ENCODE measurements around the gene CST5. TPM values are rescaled to one million over a fixed set of nuclear protein-coding genes. Genes with fewer than 3 reads are reported as not detected.

Gene CST5
- total RNA-seq, 1 experiment from 2014 or later, result not detected

GRCh38 chr20:23841693-23842092 lies 37.9 kb downstream of the CST5 start:
- H3K36me3 ChIP-seq (ENCODE audit: control insufficient read depth in 1 of 2, insufficient read depth in 2 of 2, low read length in 2 of 2), result no peaks in the 10 kb centered on the region
- H2AFZ ChIP-seq (ENCODE audit: low read depth, low read length, poor library complexity, severe bottlenecking), result no peak overlapping the region
- ChIA-PET CTCF (no interaction called here), POLR2A (no interaction called here), RAD21 (ENCODE audit: low non-redundant PET in 1 of 2, low total read pairs in 2 of 2, uncharacterized antibody in 2 of 2, unreplicated experiment in 2 of 2) (no interaction called here)
- no peak overlapping the region for H3K4me3 ChIP-seq (replicated peaks in 1 of 2; ENCODE audit: low read depth in 1 of 2, low read length in 2 of 2)
- H3K27me3 ChIP-seq (ENCODE audit: insufficient read depth, low read length), result peaks cover 4% of the 10 kb centered on the region
- H3K9me3 ChIP-seq (ENCODE audit: control insufficient read depth in 1 of 2, insufficient read depth in 1 of 2, low read depth in 1 of 2, low read length in 2 of 2), result no peaks in the 10 kb centered on the region
- DNase-seq (ENCODE audit: low read depth, low spot score), result no peak
- no peak overlapping the region for H3K4me2 ChIP-seq (ENCODE audit: low read length)
- H4K20me1 ChIP-seq (ENCODE audit: insufficient read depth), result no peaks in the 10 kb centered on the region; the same call in 1 of the 2 replicates
- no peaks in the 10 kb centered on the region for H3K79me2 ChIP-seq (ENCODE audit: insufficient read depth, low read length)
- no peaks in the 10 kb centered on the region for H3K9me2 ChIP-seq (ENCODE audit: insufficient read depth)
- H3K9ac ChIP-seq (ENCODE audit: low read length), result no peak overlapping the region
- no peak overlapping the region for H3K27ac ChIP-seq (ENCODE audit: low read depth, low read length)
- ATAC-seq, result no peak
- TF ChIP-seq SRF (IDR thresholded peaks at IDR 0.05; ENCODE audit: low read depth) (no peak), RAD21 (IDR thresholded peaks at IDR 0.05; ENCODE audit: low read depth) (no peak), CEBPB (IDR thresholded peaks at IDR 0.05; ENCODE audit: low read depth) (no peak), POLR2A (IDR thresholded peaks at IDR 0.05; ENCODE audit: borderline replicate concordance, extremely low read depth, insufficient read depth, insufficient read length) (no peak), JUND (IDR thresholded peaks at IDR 0.05) (no peak), ELF1 (IDR thresholded peaks at IDR 0.05; ENCODE audit: borderline replicate concordance, low read depth) (no peak), MAX (IDR thresholded peaks at IDR 0.05) (no peak), SIN3A (IDR thresholded peaks at IDR 0.05; ENCODE audit: low read depth) (no peak), YY1 (IDR thresholded peaks at IDR 0.05; ENCODE audit: extremely low read depth, insufficient replicate concordance, low read depth, low read length) (no peak), EZH2phosphoT487 (IDR thresholded peaks at IDR 0.05; ENCODE audit: borderline replicate concordance) (no peak), EGR1 (IDR thresholded peaks at IDR 0.05; ENCODE audit: low read depth) (no peak), TCF7L2 (IDR thresholded peaks at IDR 0.05; ENCODE audit: borderline replicate concordance, extremely low read depth, insufficient read depth, insufficient read length) (no peak)
- TF ChIP-seq, protein P1, sequence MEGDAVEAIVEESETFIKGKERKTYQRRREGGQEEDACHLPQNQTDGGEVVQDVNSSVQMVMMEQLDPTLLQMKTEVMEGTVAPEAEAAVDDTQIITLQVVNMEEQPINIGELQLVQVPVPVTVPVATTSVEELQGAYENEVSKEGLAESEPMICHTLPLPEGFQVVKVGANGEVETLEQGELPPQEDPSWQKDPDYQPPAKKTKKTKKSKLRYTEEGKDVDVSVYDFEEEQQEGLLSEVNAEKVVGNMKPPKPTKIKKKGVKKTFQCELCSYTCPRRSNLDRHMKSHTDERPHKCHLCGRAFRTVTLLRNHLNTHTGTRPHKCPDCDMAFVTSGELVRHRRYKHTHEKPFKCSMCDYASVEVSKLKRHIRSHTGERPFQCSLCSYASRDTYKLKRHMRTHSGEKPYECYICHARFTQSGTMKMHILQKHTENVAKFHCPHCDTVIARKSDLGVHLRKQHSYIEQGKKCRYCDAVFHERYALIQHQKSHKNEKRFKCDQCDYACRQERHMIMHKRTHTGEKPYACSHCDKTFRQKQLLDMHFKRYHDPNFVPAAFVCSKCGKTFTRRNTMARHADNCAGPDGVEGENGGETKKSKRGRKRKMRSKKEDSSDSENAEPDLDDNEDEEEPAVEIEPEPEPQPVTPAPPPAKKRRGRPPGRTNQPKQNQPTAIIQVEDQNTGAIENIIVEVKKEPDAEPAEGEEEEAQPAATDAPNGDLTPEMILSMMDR (IDR thresholded peaks at IDR 0.05 in 2 of 3, conservative IDR thresholded peaks at IDR 0.05 in 1 of 3; ENCODE audit: borderline replicate concordance in 1 of 3, insufficient read depth in 1 of 3, low read depth in 2 of 3, low read length in 2 of 3), result no peak
- intact Hi-C loops (cut with micrococcal nuclease), result no loop called here
- no TSS peak for BruUV-seq (replicated peaks)
- H3K4me1 ChIP-seq (ENCODE audit: control insufficient read depth in 1 of 2, insufficient read depth in 2 of 2, low read length in 2 of 2), result no peaks in the 10 kb centered on the region

All from HCT116 (cell line).